Large intestine (tissue), 3 donors: ENCODE measurements around the gene MYO16. TPM values are rescaled to one million over a fixed set of nuclear protein-coding genes. Genes with fewer than 3 reads are reported as not detected.
"Not testable (repeated sequence)": the region's sequence is repeated elsewhere in the genome, so short reads cannot be mapped to it uniquely, and the experiment has no call there.

ENCODE experiments used
- DNase-seq, 2 donors: peaks; one replicate each; pipeline versions ENCODE4 v3.0.0 to v3.0.0-alpha.2; 2013
- H3K27ac ChIP-seq: one replicate; pipeline ENCODE4 v1.5.1; 2013; ENCODE audit warnings: low read length
- H3K27me3 ChIP-seq: 2 replicates; pipeline ENCODE4 v1.6.1; 2013; ENCODE audit warnings: low read length; ENCODE audit not compliant: control insufficient read depth, insufficient read depth
- H3K36me3 ChIP-seq: 2 replicates; pipeline ENCODE4 v1.6.1; 2013; ENCODE audit warnings: low read length; ENCODE audit not compliant: control insufficient read depth, insufficient read depth
- H3K4me1 ChIP-seq: one replicate; pipeline ENCODE4 v1.6.1; 2013; ENCODE audit warnings: low read length; ENCODE audit not compliant: control insufficient read depth, insufficient read depth
- H3K4me3 ChIP-seq: one replicate; pipeline ENCODE4 v1.5.1; 2013; ENCODE audit warnings: low read length
- H3K9me3 ChIP-seq: one replicate; pipeline ENCODE4 v1.6.1; 2013; ENCODE audit warnings: mild to moderate bottlenecking, low read depth, low read length, moderate library complexity; ENCODE audit not compliant: control insufficient read depth
- WGBS: methylation state at CpG from one replicate; pipeline ENCODE4 v1.1.5; 2013; ENCODE audit warnings: low lambda C conversion rate; ENCODE audit not compliant: insufficient coverage; 5-methylcytosine and 5-hydroxymethylcytosine counted together
- polyA plus RNA-seq: library from polyadenylated mRNA; unstranded; fragments of 120-200 nt; gene quantifications from one replicate; pipeline ENCODE4 v1.2.1, GENCODE V29; 2013

The MYO16 gene
- polyA plus RNA-seq, 1 donor, result 0.27 TPM

- DNase-seq, H3K4me3 ChIP-seq, H3K27ac ChIP-seq, H3K9me3 ChIP-seq, H3K36me3 ChIP-seq, H3K27me3 ChIP-seq: not testable (repeated sequence)
- WGBS, result no CpG with 5 or more reads among the region's 4 CpGs
- H3K4me1 ChIP-seq, result peaks cover 11% of the 10 kb centered on the region
Measured at GRCh38 chr13:108913731-108914130, 284.3 kb downstream of the MYO16 start.

GRCh38 chr13:108915095-108915633, 285.8 kb downstream of the MYO16 start:
- Histone ChIP-seq H3K36me3 (no peaks in the 10 kb centered on the region), H3K9me3 (no peaks in the 10 kb centered on the region), H3K4me3 (no peak overlapping the region), H3K27me3 (no peaks in the 10 kb centered on the region), H3K27ac (peak overlapping the region; percentile 91), H3K4me1 (peaks cover 11% of the 10 kb centered on the region)
- WGBS, result 100% methylated on average over 2 of the region's 7 CpGs
- DNase-seq, result no peak

- H3K4me1 ChIP-seq, result peaks cover 11% of the 10 kb centered on the region
- H3K9me3 ChIP-seq, result no peaks in the 10 kb centered on the region
- H3K27me3 ChIP-seq, result no peaks in the 10 kb centered on the region
- H3K27ac ChIP-seq, result peak overlapping the region; percentile 91
- WGBS, result no CpG with 5 or more reads among the region's 9 CpGs
- no peak overlapping the region for H3K4me3 ChIP-seq
- H3K36me3 ChIP-seq, result no peaks in the 10 kb centered on the region
- peak; percentile 88 to 94 for DNase-seq
Measured at GRCh38 chr13:108915634-108916512, 286.5 kb downstream of the MYO16 start.

- no peak overlapping the region for H3K27ac ChIP-seq
- no CpG with 5 or more reads among the region's 3 CpGs for WGBS
Measured at GRCh38 chr13:108917581-108917980, 288.2 kb downstream of the MYO16 start.

GRCh38 chr13:108919036-108919907, 289.9 kb downstream of the MYO16 start:
- WGBS, result 100% methylated on average over 1 of the region's 11 CpGs
- no peaks in the 10 kb centered on the region for H3K36me3 ChIP-seq
- H3K4me1 ChIP-seq, result peaks cover 11% of the 10 kb centered on the region
- DNase-seq, result no peak
- no peaks in the 10 kb centered on the region for H3K9me3 ChIP-seq
- no peak overlapping the region for H3K27ac ChIP-seq
- no peak overlapping the region for H3K4me3 ChIP-seq
- H3K27me3 ChIP-seq, result no peaks in the 10 kb centered on the region

More at GRCh38 chr13:108917581-108917980, 288.2 kb downstream of the MYO16 start:
- Histone ChIP-seq H3K4me3 (no peak overlapping the region), H3K27me3 (no peaks in the 10 kb centered on the region), H3K4me1 (peaks cover 11% of the 10 kb centered on the region), H3K9me3 (no peaks in the 10 kb centered on the region), H3K36me3 (no peaks in the 10 kb centered on the region)
- DNase-seq, result no peak

- H3K4me3 ChIP-seq, result no peak overlapping the region
- 94% methylated on average over 2 of the region's 4 CpGs for WGBS
- H3K36me3 ChIP-seq, result no peaks in the 10 kb centered on the region
- DNase-seq, result no peak
- peaks cover 11% of the 10 kb centered on the region for H3K4me1 ChIP-seq
- no peaks in the 10 kb centered on the region for H3K9me3 ChIP-seq
- H3K27me3 ChIP-seq, result no peaks in the 10 kb centered on the region
- no peak overlapping the region for H3K27ac ChIP-seq
Measured at GRCh38 chr13:108920137-108920536, 290.7 kb downstream of the MYO16 start.

- no peak overlapping the region for H3K4me3 ChIP-seq
- no peaks in the 10 kb centered on the region for H3K36me3 ChIP-seq
- peaks cover 7% of the 10 kb centered on the region for H3K4me1 ChIP-seq
- no peak for DNase-seq
- H3K27ac ChIP-seq, result no peak overlapping the region
- WGBS, result no CpG with 5 or more reads among the region's 1 CpG
- H3K27me3 ChIP-seq, result peaks cover 2% of the 10 kb centered on the region
- no peaks in the 10 kb centered on the region for H3K9me3 ChIP-seq
Measured at GRCh38 chr13:108921238-108921637, 291.8 kb downstream of the MYO16 start.

GRCh38 chr13:108922108-108922507, 292.7 kb downstream of the MYO16 start:
- Histone ChIP-seq H3K27ac (no peak overlapping the region), H3K9me3 (no peaks in the 10 kb centered on the region), H3K4me1 (no peaks in the 10 kb centered on the region), H3K36me3 (no peaks in the 10 kb centered on the region), H3K27me3 (peaks cover 2% of the 10 kb centered on the region), H3K4me3 (no peak overlapping the region)
- DNase-seq, result no peak
- WGBS, result no CpG with 5 or more reads among the region's 5 CpGs

GRCh38 chr13:108923386-108924047, 294.1 kb downstream of the MYO16 start:
- no peaks in the 10 kb centered on the region for H3K4me1 ChIP-seq
- no peak for DNase-seq
- no peak overlapping the region for H3K27ac ChIP-seq
- peaks cover 2% of the 10 kb centered on the region for H3K27me3 ChIP-seq
- no peaks in the 10 kb centered on the region for H3K36me3 ChIP-seq
- 87% methylated on average over 3 of the region's 15 CpGs for WGBS
- H3K9me3 ChIP-seq, result no peaks in the 10 kb centered on the region
- H3K4me3 ChIP-seq, result no peak overlapping the region

- 80% methylated on average over 1 of the region's 5 CpGs for WGBS
Measured at GRCh38 chr13:108924134-108924533, 294.7 kb downstream of the MYO16 start.

More at GRCh38 chr13:108924134-108924533, 294.7 kb downstream of the MYO16 start:
- Histone ChIP-seq H3K27me3 (peaks cover 2% of the 10 kb centered on the region), H3K27ac (no peak overlapping the region), H3K36me3 (no peaks in the 10 kb centered on the region), H3K4me1 (no peaks in the 10 kb centered on the region), H3K9me3 (no peaks in the 10 kb centered on the region), H3K4me3 (no peak overlapping the region)
- DNase-seq, result no peak
